ENCODE results near the gene RPP25.
A peak's percentile ranks its signal among the peaks of the same experiment; 100 is the strongest.

RPP25 gene

DNA sequence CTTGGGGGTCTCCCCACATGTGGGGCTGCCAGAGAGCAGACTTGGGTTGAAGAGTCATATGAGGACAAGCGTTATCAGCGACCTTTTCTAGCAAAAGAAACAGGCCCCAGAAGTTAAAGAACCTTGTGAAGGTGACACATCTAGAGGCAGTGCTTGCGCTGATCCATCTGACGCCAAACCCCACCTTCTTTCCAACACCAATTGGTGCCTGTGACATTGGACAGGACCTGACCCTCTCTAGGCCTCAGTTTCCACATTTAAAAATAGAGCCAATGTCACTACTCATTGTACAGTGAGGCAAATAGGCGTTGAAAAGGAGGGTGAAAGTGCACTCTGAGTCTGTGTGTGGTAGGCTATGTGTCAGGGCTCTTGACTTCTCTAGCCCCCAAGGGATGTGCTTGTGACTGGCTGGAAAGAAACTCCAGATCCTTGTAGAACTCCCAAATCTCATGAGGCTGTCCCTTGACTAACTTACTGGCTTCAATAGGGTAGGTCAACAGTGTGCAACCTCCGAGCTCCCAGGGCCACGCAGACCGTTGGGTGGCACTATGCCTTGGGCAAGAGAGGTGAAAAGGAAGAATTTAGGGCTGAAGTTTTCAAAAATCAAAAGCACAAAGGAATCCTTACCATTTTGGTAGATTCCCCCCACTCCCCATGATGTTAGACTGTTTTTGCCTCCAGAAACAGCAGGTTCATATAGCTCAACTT lies 49.3 kb downstream of the RPP25 start (continued):
- TF ChIP-seq GLI4 (tag by site-specific recombination; IDR thresholded peaks at IDR 0.05) (no peak), ZSCAN23 (tag by site-specific recombination; IDR thresholded peaks at IDR 0.05) (no peak), ZNF488 (tag by site-specific recombination; IDR thresholded peaks at IDR 0.05) (no peak), PRDM1 (tag by site-specific recombination; IDR thresholded peaks at IDR 0.05) (peak; percentile 54; the same call in 1 of the 2 replicates), PRDM4 (tag by site-specific recombination; IDR thresholded peaks at IDR 0.05) (no peak), GLI2 (tag by site-specific recombination; IDR thresholded peaks at IDR 0.05; ENCODE audit: borderline replicate concordance, low read depth) (no peak), ZNF174 (tag by site-specific recombination; IDR thresholded peaks at IDR 0.05) (no peak), GLIS2 (tag by site-specific recombination; IDR thresholded peaks at IDR 0.05) (peak; percentile 52), ZNF221 (tag by site-specific recombination; IDR thresholded peaks at IDR 0.05; ENCODE audit: borderline replicate concordance) (no peak)
- TF ChIP-seq, protein P1, sequence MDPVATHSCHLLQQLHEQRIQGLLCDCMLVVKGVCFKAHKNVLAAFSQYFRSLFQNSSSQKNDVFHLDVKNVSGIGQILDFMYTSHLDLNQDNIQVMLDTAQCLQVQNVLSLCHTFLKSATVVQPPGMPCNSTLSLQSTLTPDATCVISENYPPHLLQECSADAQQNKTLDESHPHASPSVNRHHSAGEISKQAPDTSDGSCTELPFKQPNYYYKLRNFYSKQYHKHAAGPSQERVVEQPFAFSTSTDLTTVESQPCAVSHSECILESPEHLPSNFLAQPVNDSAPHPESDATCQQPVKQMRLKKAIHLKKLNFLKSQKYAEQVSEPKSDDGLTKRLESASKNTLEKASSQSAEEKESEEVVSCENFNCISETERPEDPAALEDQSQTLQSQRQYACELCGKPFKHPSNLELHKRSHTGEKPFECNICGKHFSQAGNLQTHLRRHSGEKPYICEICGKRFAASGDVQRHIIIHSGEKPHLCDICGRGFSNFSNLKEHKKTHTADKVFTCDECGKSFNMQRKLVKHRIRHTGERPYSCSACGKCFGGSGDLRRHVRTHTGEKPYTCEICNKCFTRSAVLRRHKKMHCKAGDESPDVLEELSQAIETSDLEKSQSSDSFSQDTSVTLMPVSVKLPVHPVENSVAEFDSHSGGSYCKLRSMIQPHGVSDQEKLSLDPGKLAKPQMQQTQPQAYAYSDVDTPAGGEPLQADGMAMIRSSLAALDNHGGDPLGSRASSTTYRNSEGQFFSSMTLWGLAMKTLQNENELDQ (tag by site-specific recombination; IDR thresholded peaks at IDR 0.05; ENCODE audit: low read depth) = no peak
- TF ChIP-seq, protein P2, sequence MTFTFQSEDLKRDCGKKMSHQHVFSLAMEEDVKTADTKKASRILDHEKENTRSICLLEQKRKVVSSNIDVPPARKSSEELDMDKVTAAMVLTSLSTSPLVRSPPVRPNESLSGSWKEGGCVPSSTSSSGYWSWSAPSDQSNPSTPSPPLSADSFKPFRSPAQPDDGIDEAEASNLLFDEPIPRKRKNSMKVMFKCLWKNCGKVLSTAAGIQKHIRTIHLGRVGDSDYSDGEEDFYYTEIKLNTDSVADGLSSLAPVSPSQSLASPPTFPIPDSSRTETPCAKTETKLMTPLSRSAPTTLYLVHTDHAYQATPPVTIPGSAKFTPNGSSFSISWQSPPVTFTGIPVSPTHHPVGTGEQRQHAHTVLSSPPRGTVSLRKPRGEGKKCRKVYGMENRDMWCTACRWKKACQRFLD (tag by site-specific recombination; IDR thresholded peaks at IDR 0.05) = no peak

DNA sequence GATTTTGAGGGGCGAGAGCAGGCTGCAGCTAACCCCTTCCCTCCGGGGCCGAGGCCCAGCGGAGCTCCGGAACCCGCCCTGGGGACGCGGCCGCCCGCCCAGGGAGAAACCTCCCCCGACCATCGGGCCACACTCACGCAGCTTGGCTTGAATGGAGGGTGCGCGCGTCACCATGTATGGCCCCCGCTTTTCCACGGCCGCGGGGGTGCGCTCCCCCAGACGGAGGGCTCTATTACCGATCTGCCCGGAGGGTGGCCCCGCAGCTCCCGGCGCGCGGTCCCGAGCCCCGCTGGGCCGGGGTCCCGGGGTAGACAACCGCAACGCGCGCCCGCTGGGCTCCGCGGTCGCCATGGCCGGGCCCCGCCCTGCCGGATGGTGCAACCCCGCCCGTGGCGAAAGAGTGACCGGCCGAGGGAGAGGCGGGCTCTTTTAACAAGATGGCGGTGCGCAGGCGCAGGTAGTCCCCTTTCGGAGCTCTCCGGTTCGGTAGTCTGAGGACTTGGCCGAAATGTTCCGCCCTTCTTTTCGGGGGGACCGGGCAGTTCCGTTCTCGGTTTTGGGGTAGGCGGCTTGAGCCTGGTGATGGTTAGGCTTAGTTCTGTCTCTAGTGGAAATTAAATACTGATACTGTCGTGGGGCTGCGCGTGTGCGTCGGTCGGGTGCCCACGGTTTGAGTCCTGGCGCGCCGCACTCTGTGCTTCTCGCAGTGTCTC lies 50.0 kb downstream of the RPP25 start, which contains the start of gene FAM219B:
Gene FAM219B (minus strand): TSS at position 402 of the 713 bp plus-strand sequence. CDS start 51 bp downstream, at position 351.
- ChIA-PET POLR2A (interaction anchor here (0.5 to 2.5 kb wide), 22 partner anchors 9 to 419 kb away, joined by 3 to 36 read pairs (median 5); partner anchors contain the start of genes COX5A, MPI, RPP25 and SCAMP2), CTCF (interaction anchor here (0.6 to 8.7 kb wide), 9 partner anchors 9 to 704 kb away, joined by 3 to 79 read pairs (median 4); partner anchors contain the start of gene STRA6)
- peaks cover 33 to 45% of the 10 kb centered on the region in 2 experiments for H3K36me3 ChIP-seq (ENCODE audit: control insufficient read depth in 2 of 2, insufficient read depth in 1 of 2, low read length in 2 of 2)
- H3K9me3 ChIP-seq (ENCODE audit: control insufficient read depth, insufficient read depth, low read depth, low read length) = no peaks in the 10 kb centered on the region
- H3K4me3 ChIP-seq (ENCODE audit: low read depth, low read length) = peak within 1 kb of the TSS; percentile 82
- H3K27ac ChIP-seq (ENCODE audit: extremely low read depth, low read depth, low read length) = peak within 1 kb of the TSS; percentile 89
- peaks cover 3% of the 10 kb centered on the region; the same call in 1 of the 2 replicates for H3K4me1 ChIP-seq (ENCODE audit: control insufficient read depth, insufficient read depth, low read length)
- TF ChIP-seq ZNF555 (tag by site-specific recombination; conservative IDR thresholded peaks at IDR 0.05) (no peak), ZNF561 (tag by site-specific recombination; IDR thresholded peaks at IDR 0.05; ENCODE audit: borderline replicate concordance) (peak; percentile 73; the same call in 1 of the 2 replicates), ZNF398 (tag by site-specific recombination; IDR thresholded peaks at IDR 0.05) (peak; percentile 87), ZNF202 (tag by site-specific recombination; IDR thresholded peaks at IDR 0.05; ENCODE audit: borderline replicate concordance) (no peak), ZNF660 (tag by site-specific recombination; IDR thresholded peaks at IDR 0.05) (peak; percentile 93), ZFP41 (tag by site-specific recombination; IDR thresholded peaks at IDR 0.05; ENCODE audit: borderline replicate concordance) (no peak), ZNF76 (tag by site-specific recombination; IDR thresholded peaks at IDR 0.05; ENCODE audit: borderline replicate concordance, low read depth) (peak; percentile 42; the same call in 1 of the 2 replicates), ZXDB (tag by site-specific recombination; IDR thresholded peaks at IDR 0.05) (0 out of 2 replicates have a peak, but pooled peaks have one; percentile 39), PRDM10 (tag by site-specific recombination; IDR thresholded peaks at IDR 0.05) (peak; percentile 57; the same call in 1 of the 2 replicates)

Measured in HEK293 (cell line).